Esophagus muscularis mucosa (tissue), 4 donors: Measurements from ENCODE around the gene LOXL3. TPM values are rescaled to one million over a fixed set of nuclear protein-coding genes. Genes with fewer than 3 reads are reported as not detected.
A peak's percentile ranks its signal among the peaks of the same experiment; 100 is the strongest.

ENCODE experiments used
- DNase-seq: peaks from one replicate; pipeline ENCODE4 v3.0.0-alpha.2; 2017; ENCODE audit errors: extremely low spot score
- H3K27ac ChIP-seq, 4 donors: fragments of 200-600 bp; sonication (generic); replicated peaks in 1 of 4; 1 replicate in 3 of 4; 2 replicates in 1 of 4; pipeline ENCODE4 v1.5.1; 2016 to 2019; ENCODE audit warnings: mild to moderate bottlenecking in 1 of 4
- H3K27me3 ChIP-seq, 4 donors: fragments of 200-600 bp; sonication (generic); one replicate each; pipeline versions ENCODE4 v1.5.1 to v1.6.0; 2016 to 2019
- H3K36me3 ChIP-seq, 4 donors: fragments of 200-600 bp; sonication (generic); one replicate each; pipeline ENCODE4 v1.5.1; 2016 to 2019
- H3K4me1 ChIP-seq, 4 donors: fragments of 200-600 bp; sonication (generic); one replicate each; pipeline ENCODE4 v1.5.1; 2016 to 2019
- H3K4me3 ChIP-seq, 4 donors: fragments of 200-600 bp; sonication (generic); 1 replicate in 2 of 4; 2 replicates in 2 of 4; pipeline ENCODE4 v1.5.1; 2016 to 2019; ENCODE audit warnings: mild to moderate bottlenecking in 4 of 4, moderate library complexity in 1 of 4
- H3K9me3 ChIP-seq, 4 donors: fragments of 200-600 bp; sonication (generic); 1 replicate in 3 of 4; 2 replicates in 1 of 4; pipeline ENCODE4 v1.5.1; 2016 to 2019
- EP300 ChIP-seq: sonication (generic); formaldehyde crosslinking; IDR thresholded peaks from one replicate; pipeline ENCODE4 v1.6.1; 2017; ENCODE audit warnings: antibody characterized with exemption
- POLR2A ChIP-seq: fragments of 450-650 bp; IDR thresholded peaks from one replicate; pipeline ENCODE4 v1.6.1; 2017; ENCODE audit warnings: antibody characterized with exemption, moderate library complexity, mild to moderate bottlenecking, low read depth
- POLR2AphosphoS5 ChIP-seq, 2 donors: sonication (generic); formaldehyde crosslinking; IDR thresholded peaks; one replicate each; pipeline ENCODE4 v1.6.1; 2017; ENCODE audit warnings: antibody characterized with exemption in 2 of 2
- WGBS: methylation state at CpG from one replicate; pipeline ENCODE4 v1.1.5; 2018; 5-methylcytosine and 5-hydroxymethylcytosine counted together
- intact Hi-C: fragments of 100-400 bp; cut with DNase I; formaldehyde crosslinking; loops from one replicate; pipeline ENCODE4 v1.15.1; 2023
- total RNA-seq, 4 donors: library from RNA; depleted of rRNA; stranded (reverse); fragments of >200 nt; gene quantifications; one replicate each; pipeline versions ENCODE4 v1.1.0 to v1.2.1, GENCODE V29; 2016
- TF ChIP-seq, protein P1 (sequence below), 3 experiments: fragments of 200-600 bp in 2 of 3; fragments of 450-650 bp in 1 of 3; sonication (generic) in 2 of 3; IDR thresholded peaks; one replicate each; pipeline ENCODE4 v1.5.1; 2017 to 2019; ENCODE audit warnings: antibody characterized with exemption in 3 of 3, mild to moderate bottlenecking in 2 of 3, moderate library complexity in 1 of 3

LOXL3 gene
- total RNA-seq, 4 donors from 2014 or later: 7.1 to 8.6 (median 7.7) TPM

DNA sequence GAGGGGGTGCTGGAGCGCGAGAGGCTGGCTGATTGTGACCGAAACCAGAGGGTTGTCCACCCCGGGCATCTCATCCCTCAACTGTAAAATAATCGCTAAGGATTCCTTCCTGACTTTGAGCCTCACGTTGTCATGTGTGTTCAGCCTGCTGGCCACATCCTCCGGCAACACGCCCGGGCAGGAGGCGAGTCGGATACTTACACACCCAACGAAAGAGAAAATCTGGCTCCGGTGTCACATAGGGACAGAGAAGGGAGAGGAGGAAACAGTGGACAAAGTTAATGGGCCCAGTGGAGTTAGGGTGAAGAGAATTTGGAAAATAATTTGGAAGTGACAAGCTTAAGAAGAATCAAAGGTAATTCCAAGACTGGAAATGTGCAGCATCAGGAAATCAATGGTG lies 37.1 kb downstream of the LOXL3 start:
- Histone ChIP-seq H3K27me3 (peaks cover 18 to 99% (median 63%) of the 10 kb centered on the region in 4 donors), H3K4me1 (peaks cover 29 to 32% (median 32%) of the 10 kb centered on the region in 4 donors), H3K4me3 (peak overlapping the region in 3 of 4 donors; percentile 39 to 53 (median 44)), H3K36me3 (no peaks in the 10 kb centered on the region), H3K27ac (no peak overlapping the region), H3K9me3 (no peaks in the 10 kb centered on the region)
- intact Hi-C loops: no loop called here
- WGBS: 72% methylated on average over 13 of the region's 13 CpGs
- DNase-seq: no peak
- TF ChIP-seq POLR2A: no peak
- TF ChIP-seq POLR2AphosphoS5 (IDR thresholded peaks at IDR 0.05): no peak
- TF ChIP-seq, protein P1, sequence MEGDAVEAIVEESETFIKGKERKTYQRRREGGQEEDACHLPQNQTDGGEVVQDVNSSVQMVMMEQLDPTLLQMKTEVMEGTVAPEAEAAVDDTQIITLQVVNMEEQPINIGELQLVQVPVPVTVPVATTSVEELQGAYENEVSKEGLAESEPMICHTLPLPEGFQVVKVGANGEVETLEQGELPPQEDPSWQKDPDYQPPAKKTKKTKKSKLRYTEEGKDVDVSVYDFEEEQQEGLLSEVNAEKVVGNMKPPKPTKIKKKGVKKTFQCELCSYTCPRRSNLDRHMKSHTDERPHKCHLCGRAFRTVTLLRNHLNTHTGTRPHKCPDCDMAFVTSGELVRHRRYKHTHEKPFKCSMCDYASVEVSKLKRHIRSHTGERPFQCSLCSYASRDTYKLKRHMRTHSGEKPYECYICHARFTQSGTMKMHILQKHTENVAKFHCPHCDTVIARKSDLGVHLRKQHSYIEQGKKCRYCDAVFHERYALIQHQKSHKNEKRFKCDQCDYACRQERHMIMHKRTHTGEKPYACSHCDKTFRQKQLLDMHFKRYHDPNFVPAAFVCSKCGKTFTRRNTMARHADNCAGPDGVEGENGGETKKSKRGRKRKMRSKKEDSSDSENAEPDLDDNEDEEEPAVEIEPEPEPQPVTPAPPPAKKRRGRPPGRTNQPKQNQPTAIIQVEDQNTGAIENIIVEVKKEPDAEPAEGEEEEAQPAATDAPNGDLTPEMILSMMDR (IDR thresholded peaks at IDR 0.05): no peak
- no peak for TF ChIP-seq EP300

DNA sequence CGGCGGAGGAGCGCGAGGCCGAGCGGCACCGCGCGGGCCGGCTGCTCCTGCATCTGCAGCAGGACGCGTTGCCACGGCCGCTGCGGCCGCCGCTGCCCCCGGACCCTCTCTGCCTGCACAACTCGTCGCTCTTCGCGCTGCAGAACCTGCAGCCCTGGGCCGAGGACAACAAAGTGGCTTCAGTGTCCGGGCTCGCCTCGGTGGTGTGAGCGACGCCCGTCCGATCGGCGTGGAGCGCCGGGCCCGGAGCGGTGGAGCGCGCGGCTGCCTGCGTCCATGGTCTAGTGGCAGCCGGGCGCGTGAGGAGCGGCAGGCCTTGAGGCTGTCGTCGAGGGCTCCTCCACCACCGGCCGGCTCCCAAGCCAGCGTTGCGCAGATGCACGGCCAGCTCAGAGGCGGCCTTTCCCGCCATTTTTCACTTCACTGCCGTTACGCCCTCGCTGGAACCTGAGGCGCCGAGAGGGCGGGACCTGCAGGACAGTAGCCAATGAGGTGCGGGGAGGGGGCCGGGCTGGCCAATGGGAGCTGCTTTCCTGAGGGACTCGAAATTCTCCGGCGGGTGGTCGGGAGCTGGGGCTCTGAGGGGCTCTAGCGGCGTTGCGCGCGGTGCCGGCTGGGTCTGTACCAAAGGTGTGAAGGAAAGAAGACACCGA lies 37.6 kb downstream of the LOXL3 start:
- no peaks in the 10 kb centered on the region for H3K9me3 ChIP-seq
- peak overlapping the region; percentile 36 to 53 (median 42) for H3K4me3 ChIP-seq
- H3K27me3 ChIP-seq: peaks cover 18 to 100% (median 67%) of the 10 kb centered on the region in 4 donors
- H3K27ac ChIP-seq: no peak overlapping the region
- no peak for TF ChIP-seq EP300
- TF ChIP-seq POLR2AphosphoS5 (IDR thresholded peaks at IDR 0.05): no peak
- TF ChIP-seq, protein P1 (IDR thresholded peaks at IDR 0.05): no peak
- TF ChIP-seq POLR2A: no peak
- peaks cover 29 to 32% (median 32%) of the 10 kb centered on the region in 4 donors for H3K4me1 ChIP-seq
- DNase-seq: no peak
- WGBS: 17% methylated on average over 7 of the region's 72 CpGs
- intact Hi-C loops: no loop called here
- H3K36me3 ChIP-seq: no peaks in the 10 kb centered on the region

DNA sequence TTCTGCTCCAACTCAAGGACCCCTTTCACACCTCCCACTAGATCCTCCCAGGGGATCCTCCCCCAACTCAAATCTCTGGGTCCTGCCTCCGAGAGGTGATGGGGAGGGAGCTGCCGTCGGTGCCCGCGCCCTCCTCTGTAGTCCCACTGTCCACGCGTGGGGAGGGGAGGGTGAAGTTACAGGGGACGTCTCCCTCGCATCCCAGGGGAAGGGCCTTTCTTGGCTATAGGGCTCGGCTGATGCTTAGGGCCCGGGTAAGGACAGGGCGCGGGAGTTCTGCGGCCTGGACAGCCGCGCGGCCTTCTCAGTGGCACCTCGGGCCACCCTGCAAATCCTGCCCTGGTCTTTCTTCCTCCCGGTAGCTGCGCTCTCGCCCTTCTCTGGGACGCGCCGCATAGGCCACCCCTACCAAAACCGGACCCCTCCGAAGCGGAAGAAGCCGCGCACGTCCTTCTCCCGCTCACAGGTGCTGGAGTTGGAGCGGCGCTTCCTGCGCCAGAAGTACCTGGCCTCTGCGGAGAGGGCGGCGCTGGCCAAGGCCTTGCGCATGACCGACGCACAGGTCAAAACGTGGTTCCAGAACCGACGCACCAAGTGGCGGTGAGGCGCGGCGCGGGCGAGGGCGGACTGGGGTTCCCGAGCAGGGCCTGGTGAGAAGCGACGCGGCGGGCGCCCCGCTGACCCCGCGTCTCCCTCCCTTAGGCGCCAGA lies 38.3 kb downstream of the LOXL3 start:
- Histone ChIP-seq H3K36me3 (no peaks in the 10 kb centered on the region), H3K27ac (no peak overlapping the region), H3K4me1 (peaks cover 29 to 32% (median 32%) of the 10 kb centered on the region in 4 donors), H3K9me3 (no peaks in the 10 kb centered on the region), H3K27me3 (peaks cover 18 to 100% (median 72%) of the 10 kb centered on the region in 4 donors), H3K4me3 (peak overlapping the region; percentile 36 to 53 (median 42))
- intact Hi-C loops: no loop called here
- WGBS: 6% methylated on average over 24 of the region's 60 CpGs
- no peak for DNase-seq
- TF ChIP-seq POLR2A: no peak
- no peak for TF ChIP-seq POLR2AphosphoS5 (IDR thresholded peaks at IDR 0.05)
- TF ChIP-seq, protein P1 (IDR thresholded peaks at IDR 0.05): no peak
- no peak for TF ChIP-seq EP300

DNA sequence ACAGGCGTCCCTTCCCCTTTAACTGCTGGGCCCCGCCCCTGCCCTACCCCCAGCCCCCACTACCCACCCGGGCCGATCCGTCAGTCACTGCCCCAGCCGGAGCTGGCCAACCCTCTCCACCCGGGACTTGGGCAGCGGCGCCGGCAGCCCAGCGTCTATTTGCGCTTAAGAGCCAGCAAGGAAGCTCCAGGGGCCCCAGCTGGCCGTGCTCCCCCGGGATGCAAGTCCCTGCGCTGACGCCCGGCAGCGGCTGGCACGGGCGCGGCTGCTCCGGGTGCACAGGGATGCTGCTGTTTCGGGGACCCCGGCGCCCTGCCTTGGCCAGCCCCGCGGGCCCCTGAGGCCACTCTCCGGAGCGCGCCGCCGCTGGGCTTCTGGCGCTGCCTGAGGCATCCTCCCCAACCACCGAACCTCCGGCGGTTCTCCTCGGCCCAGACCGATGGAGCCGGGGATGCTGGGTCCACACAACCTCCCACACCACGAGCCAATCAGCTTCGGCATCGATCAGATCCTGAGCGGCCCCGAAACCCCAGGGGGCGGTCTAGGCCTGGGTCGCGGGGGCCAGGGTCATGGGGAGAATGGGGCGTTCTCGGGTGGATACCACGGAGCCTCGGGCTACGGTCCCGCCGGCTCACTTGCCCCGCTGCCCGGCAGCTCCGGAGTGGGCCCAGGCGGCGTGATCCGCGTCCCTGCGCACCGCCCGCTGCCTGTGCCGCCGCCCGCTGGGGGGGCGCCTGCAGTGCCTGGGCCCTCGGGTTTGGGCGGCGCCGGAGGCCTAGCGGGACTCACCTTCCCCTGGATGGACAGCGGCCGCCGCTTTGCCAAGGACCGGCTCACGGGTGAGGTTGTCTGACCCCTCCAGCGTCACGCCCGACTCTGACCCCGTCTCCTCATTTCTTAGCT lies 39.1 kb downstream of the LOXL3 start, which contains the start of gene TLX2:
TLX2 (plus strand) TSS at position 83 of the 903 bp plus-strand sequence; CDS start at position 440, 357 bp downstream.
- intact Hi-C loops: no loop called here
- peaks cover 29 to 32% (median 32%) of the 10 kb centered on the region in 4 donors for H3K4me1 ChIP-seq
- 2% methylated on average over 31 of the region's 82 CpGs for WGBS
- TF ChIP-seq POLR2AphosphoS5 (IDR thresholded peaks at IDR 0.05): no peak
- no peak for TF ChIP-seq POLR2A
- TF ChIP-seq, protein P1 (IDR thresholded peaks at IDR 0.05): no peak
- no peak for TF ChIP-seq EP300
- H3K27ac ChIP-seq: no peak within 1 kb of the TSS
- peaks cover 18 to 100% (median 70%) of the 10 kb centered on the region in 4 donors for H3K27me3 ChIP-seq
- peak within 1 kb of the TSS in 2 of 4 donors; percentile 19 to 23 for H3K4me3 ChIP-seq
- no peaks in the 10 kb centered on the region for H3K36me3 ChIP-seq
- H3K9me3 ChIP-seq: no peaks in the 10 kb centered on the region
- no peak for DNase-seq
